Esophagus muscularis mucosa (tissue), 4 donors: Measurements from ENCODE around the gene ASB13. TPM values are rescaled to one million over a fixed set of nuclear protein-coding genes. Genes with fewer than 3 reads are reported as not detected.

Experiments
- DNase-seq: peaks from one replicate; pipeline ENCODE4 v3.0.0-alpha.2; 2017; ENCODE audit errors: extremely low spot score
- H3K27ac ChIP-seq, 4 donors: fragments of 200-600 bp; sonication (generic); replicated peaks in 1 of 4; 1 replicate in 3 of 4; 2 replicates in 1 of 4; pipeline ENCODE4 v1.5.1; 2016 to 2019; ENCODE audit warnings: mild to moderate bottlenecking in 1 of 4
- H3K27me3 ChIP-seq, 4 donors: fragments of 200-600 bp; sonication (generic); one replicate each; pipeline versions ENCODE4 v1.5.1 to v1.6.0; 2016 to 2019
- H3K36me3 ChIP-seq, 4 donors: fragments of 200-600 bp; sonication (generic); one replicate each; pipeline ENCODE4 v1.5.1; 2016 to 2019
- H3K4me1 ChIP-seq, 4 donors: fragments of 200-600 bp; sonication (generic); one replicate each; pipeline ENCODE4 v1.5.1; 2016 to 2019
- H3K4me3 ChIP-seq, 4 donors: fragments of 200-600 bp; sonication (generic); 1 replicate in 2 of 4; 2 replicates in 2 of 4; pipeline ENCODE4 v1.5.1; 2016 to 2019; ENCODE audit warnings: mild to moderate bottlenecking in 4 of 4, moderate library complexity in 1 of 4
- H3K9me3 ChIP-seq, 4 donors: fragments of 200-600 bp; sonication (generic); 1 replicate in 3 of 4; 2 replicates in 1 of 4; pipeline ENCODE4 v1.5.1; 2016 to 2019
- EP300 ChIP-seq: sonication (generic); formaldehyde crosslinking; IDR thresholded peaks from one replicate; pipeline ENCODE4 v1.6.1; 2017; ENCODE audit warnings: antibody characterized with exemption
- POLR2A ChIP-seq: fragments of 450-650 bp; IDR thresholded peaks from one replicate; pipeline ENCODE4 v1.6.1; 2017; ENCODE audit warnings: antibody characterized with exemption, moderate library complexity, mild to moderate bottlenecking, low read depth
- POLR2AphosphoS5 ChIP-seq, 2 donors: sonication (generic); formaldehyde crosslinking; IDR thresholded peaks; one replicate each; pipeline ENCODE4 v1.6.1; 2017; ENCODE audit warnings: antibody characterized with exemption in 2 of 2
- WGBS: methylation state at CpG from one replicate; pipeline ENCODE4 v1.1.5; 2018; 5-methylcytosine and 5-hydroxymethylcytosine counted together
- intact Hi-C: fragments of 100-400 bp; cut with DNase I; formaldehyde crosslinking; loops from one replicate; pipeline ENCODE4 v1.15.1; 2023
- total RNA-seq, 4 donors: library from RNA; depleted of rRNA; stranded (reverse); fragments of >200 nt; gene quantifications; one replicate each; pipeline versions ENCODE4 v1.1.0 to v1.2.1, GENCODE V29; 2016
- TF ChIP-seq, protein P1 (sequence below), 3 experiments: fragments of 200-600 bp in 2 of 3; fragments of 450-650 bp in 1 of 3; sonication (generic) in 2 of 3; IDR thresholded peaks; one replicate each; pipeline ENCODE4 v1.5.1; 2017 to 2019; ENCODE audit warnings: antibody characterized with exemption in 3 of 3, mild to moderate bottlenecking in 2 of 3, moderate library complexity in 1 of 3

ASB13 gene
- total RNA-seq, 4 donors from 2014 or later, result 15.4 to 24.0 (median 17.4) TPM

DNA sequence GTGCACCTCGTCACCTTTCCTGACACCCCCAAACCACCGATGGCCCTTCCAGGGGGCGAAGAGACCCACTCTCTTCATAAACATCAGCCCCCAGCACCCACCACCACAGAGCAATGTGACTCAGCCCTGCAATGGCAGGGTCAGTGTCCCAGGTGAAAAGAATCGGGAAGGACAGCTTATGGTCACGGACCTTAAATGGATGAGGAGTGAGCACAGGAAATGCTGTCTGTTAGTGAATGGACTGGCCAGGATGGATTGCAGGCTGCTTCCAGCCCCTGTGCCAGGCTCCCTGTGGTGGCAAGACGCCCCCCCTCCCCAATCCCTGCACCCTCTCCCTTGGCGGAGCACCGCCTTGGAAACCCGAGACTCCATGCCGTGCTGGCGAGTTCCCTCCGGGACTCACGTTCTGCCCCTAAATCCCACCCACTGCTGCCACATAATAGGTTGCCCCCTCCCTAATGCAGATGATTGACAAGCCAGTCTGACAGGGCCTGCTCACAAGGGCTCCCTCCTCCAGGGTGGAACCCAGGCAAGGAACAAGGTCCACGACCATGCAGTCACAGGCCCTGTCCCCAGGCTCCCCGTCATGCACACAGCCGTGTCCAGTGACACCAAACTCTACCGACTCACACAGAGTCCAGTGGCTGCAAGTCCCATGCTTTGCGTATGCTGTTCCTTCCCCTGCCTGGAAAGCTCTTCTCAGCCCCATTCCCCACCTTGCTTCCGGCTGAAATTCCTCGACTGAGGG lies 7.3 kb downstream of the ASB13 start:
- 83% methylated on average over 19 of the region's 20 CpGs for WGBS
- TF ChIP-seq POLR2A (no peak), EP300 (no peak), POLR2AphosphoS5 (IDR thresholded peaks at IDR 0.05) (no peak)
- TF ChIP-seq, protein P1, sequence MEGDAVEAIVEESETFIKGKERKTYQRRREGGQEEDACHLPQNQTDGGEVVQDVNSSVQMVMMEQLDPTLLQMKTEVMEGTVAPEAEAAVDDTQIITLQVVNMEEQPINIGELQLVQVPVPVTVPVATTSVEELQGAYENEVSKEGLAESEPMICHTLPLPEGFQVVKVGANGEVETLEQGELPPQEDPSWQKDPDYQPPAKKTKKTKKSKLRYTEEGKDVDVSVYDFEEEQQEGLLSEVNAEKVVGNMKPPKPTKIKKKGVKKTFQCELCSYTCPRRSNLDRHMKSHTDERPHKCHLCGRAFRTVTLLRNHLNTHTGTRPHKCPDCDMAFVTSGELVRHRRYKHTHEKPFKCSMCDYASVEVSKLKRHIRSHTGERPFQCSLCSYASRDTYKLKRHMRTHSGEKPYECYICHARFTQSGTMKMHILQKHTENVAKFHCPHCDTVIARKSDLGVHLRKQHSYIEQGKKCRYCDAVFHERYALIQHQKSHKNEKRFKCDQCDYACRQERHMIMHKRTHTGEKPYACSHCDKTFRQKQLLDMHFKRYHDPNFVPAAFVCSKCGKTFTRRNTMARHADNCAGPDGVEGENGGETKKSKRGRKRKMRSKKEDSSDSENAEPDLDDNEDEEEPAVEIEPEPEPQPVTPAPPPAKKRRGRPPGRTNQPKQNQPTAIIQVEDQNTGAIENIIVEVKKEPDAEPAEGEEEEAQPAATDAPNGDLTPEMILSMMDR (IDR thresholded peaks at IDR 0.05), result no peak
- Histone ChIP-seq H3K27me3 (no peaks in the 10 kb centered on the region), H3K4me3 (no peak overlapping the region), H3K36me3 (peaks cover 0 to 3% (median 0%) of the 10 kb centered on the region in 4 donors), H3K27ac (no peak overlapping the region), H3K4me1 (peaks cover under 1 to 31% (median 19%) of the 10 kb centered on the region in 4 donors), H3K9me3 (no peaks in the 10 kb centered on the region)
- intact Hi-C loops, result no loop called here
- DNase-seq, result no peak

DNA sequence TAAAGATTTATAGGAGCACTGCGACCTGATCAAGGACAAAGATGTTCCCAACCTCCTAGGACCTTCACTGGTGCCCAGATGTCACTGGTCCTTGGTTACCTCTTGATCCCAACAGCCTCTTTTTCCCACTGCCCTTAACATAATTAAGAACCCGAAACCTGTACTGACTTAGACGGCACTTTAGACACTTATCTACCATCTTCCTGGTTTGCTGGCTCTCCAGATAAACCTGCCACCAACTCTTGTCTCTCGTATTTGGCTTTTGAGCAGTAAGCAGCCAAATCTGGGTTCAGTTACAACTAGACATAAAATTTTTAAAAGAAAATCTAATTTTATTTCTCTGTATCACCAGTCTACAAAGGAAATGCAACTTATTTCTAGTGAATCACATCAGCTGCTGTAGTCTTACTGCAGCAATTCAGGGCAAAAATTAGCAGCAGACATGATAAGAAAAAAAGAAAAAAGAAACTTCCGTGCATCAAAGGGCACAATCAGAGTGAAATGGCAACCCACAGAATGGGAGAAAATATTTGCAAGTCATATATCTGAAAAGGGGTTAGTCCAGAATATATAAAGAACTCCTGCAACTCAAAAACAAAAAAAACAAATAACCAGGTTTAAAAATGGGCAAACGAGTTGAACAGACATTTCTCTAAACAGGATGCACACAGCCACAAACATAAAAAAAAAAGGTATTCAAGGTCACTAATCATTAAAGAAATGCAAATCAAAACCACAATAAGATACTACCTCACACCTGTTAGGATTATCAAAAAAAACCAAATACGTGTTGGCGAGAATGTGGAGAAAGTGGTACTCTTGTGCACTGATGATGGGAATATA lies 9.4 kb downstream of the ASB13 start:
- 93% methylated on average over 8 of the region's 8 CpGs for WGBS
- Histone ChIP-seq H3K27ac (no peak overlapping the region), H3K4me3 (no peak overlapping the region), H3K36me3 (peaks cover 0 to 11% (median 3%) of the 10 kb centered on the region in 4 donors), H3K27me3 (no peaks in the 10 kb centered on the region), H3K4me1 (peaks cover 0 to 34% (median 20%) of the 10 kb centered on the region in 4 donors), H3K9me3 (no peaks in the 10 kb centered on the region)
- TF ChIP-seq EP300 (no peak), POLR2AphosphoS5 (IDR thresholded peaks at IDR 0.05) (no peak), POLR2A (no peak)
- TF ChIP-seq, protein P1 (IDR thresholded peaks at IDR 0.05), result no peak
- no peak for DNase-seq
- intact Hi-C loops, result no loop called here

DNA sequence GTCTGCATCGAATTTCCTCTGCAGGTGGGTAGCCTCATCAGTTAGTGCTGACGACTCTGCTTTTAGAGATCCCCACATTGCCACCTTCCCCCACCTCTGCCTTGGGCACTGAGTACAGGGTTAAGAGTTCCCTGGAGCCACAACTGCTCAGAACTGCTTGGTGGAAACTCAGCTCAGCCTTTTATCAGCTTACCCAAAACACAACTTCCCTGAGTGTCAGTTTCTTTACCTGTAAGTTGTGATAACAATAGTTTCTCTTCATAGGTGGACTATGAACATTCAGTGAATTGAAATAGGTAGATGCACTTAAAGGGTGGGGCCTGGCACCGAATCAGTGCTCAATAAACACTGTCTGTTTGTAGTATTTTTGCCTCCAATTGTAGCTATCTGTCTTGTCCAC lies 11.3 kb downstream of the ASB13 start:
- TF ChIP-seq EP300 (no peak), POLR2A (no peak)
- peaks cover 6 to 25% (median 17%) of the 10 kb centered on the region in 4 donors for H3K36me3 ChIP-seq
- H3K27ac ChIP-seq, result no peak overlapping the region
- peaks cover 0 to 35% (median 20%) of the 10 kb centered on the region in 4 donors for H3K4me1 ChIP-seq
- no peak for DNase-seq
- H3K9me3 ChIP-seq, result no peaks in the 10 kb centered on the region
- no peaks in the 10 kb centered on the region for H3K27me3 ChIP-seq
- H3K4me3 ChIP-seq, result no peak overlapping the region
- 71% methylated on average over 3 of the region's 3 CpGs for WGBS
- intact Hi-C loops, result no loop called here

DNA sequence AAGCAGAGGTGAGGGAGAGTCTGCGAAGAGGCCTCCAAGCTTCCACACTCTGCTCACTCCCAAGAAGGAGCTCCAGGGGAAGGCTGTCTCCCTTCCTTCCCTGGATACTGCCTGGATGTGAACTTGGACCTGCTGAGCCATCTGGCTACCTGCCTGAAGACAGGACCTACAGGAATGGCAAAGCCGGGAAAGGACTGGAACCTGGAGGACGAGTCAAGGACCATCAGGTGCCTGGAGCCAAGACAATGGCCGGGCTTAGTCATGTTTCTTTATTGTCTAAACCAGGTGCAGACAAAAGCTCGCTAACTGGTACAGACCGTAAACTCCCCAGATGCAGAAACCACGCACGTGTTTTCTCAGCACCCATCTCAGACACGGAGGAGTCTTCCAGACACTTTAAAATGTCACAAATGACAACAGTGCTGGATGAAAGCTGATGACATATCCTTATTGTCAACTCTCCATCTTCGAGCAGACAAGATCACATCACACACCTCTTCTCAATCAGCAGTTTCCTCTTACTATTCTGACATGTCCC lies 12.1 kb downstream of the ASB13 start:
- 85% methylated on average over 10 of the region's 10 CpGs for WGBS
- no peaks in the 10 kb centered on the region for H3K9me3 ChIP-seq
- peaks cover 0 to 31% (median 15%) of the 10 kb centered on the region in 4 donors for H3K4me1 ChIP-seq
- peaks cover 6 to 30% (median 22%) of the 10 kb centered on the region in 4 donors for H3K36me3 ChIP-seq
- H3K27me3 ChIP-seq, result no peaks in the 10 kb centered on the region
- H3K4me3 ChIP-seq, result no peak overlapping the region
- DNase-seq, result no peak
- no peak overlapping the region for H3K27ac ChIP-seq
- intact Hi-C loops, result no loop called here
- no peak for TF ChIP-seq POLR2A
- TF ChIP-seq POLR2AphosphoS5 (IDR thresholded peaks at IDR 0.05), result no peak

DNA sequence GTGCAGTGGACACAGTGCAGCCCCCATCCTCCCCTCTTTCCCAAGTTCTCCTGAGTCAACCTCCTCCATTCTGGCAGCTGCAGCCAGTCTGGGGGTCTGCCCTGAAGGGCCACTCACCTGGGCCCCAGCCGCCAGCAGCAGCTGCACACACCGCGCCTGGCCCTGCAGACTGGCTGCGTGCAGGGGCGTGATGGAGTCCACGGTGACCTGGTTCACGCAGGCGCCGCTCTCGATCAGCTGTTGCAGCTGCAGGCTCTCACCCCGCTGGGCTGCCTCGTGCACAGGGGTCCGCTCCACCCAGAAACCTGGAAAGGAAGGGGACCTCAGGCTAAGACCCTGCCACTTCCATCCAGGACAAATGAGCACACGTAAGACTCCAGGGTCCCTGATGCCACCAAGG lies 13.6 kb downstream of the ASB13 start:
- TF ChIP-seq EP300 (no peak), POLR2A (no peak), POLR2AphosphoS5 (IDR thresholded peaks at IDR 0.05) (no peak)
- TF ChIP-seq, protein P1 (IDR thresholded peaks at IDR 0.05), result no peak

More for the DNA sequence above, 13.6 kb downstream of the ASB13 start:
- intact Hi-C loops, result no loop called here
- Histone ChIP-seq H3K27me3 (no peaks in the 10 kb centered on the region), H3K4me1 (peaks cover 0 to 28% (median 15%) of the 10 kb centered on the region in 4 donors), H3K9me3 (no peaks in the 10 kb centered on the region), H3K27ac (peak overlapping the region in 3 of 4 donors; percentile 27 to 56 (median 38)), H3K36me3 (peaks cover 6 to 44% (median 32%) of the 10 kb centered on the region in 4 donors), H3K4me3 (no peak overlapping the region)
- no peak for DNase-seq
- WGBS, result 93% methylated on average over 11 of the region's 14 CpGs
